HepG2 (cell line): ENCODE measurements around the gene OR8J1. TPM values are rescaled to one million over a fixed set of nuclear protein-coding genes. Genes with fewer than 3 reads are reported as not detected.

ENCODE experiments used
- ATAC-seq: fragments of 200-7000 bp; cut with Tn5 transposase; 3 replicates; pipeline ENCODE4 v1.9.1; 2020; ENCODE audit warnings: mild to moderate bottlenecking, moderate library complexity
- BruUV-seq: library from RNA; stranded (reverse); fragments of 400-500 nt; replicated peaks from 2 replicates; lab custom pipeline; 2021; lab: Mats Ljungman, UMichigan
- CTCF ChIA-PET: fragments of 300-600 bp; formaldehyde crosslinking; extraction: SDS; loops from one replicate; lab custom pipeline; 2021; ENCODE audit warnings: low total read pairs, inconsistent platforms, low intra/inter-chr PET ratio; lab: Yijun Ruan, JAX
- POLR2A ChIA-PET: fragments of 350-600 bp; sonication (Branson Sonifier 250); formaldehyde crosslinking; loops from one replicate; lab custom pipeline; 2020; ENCODE audit warnings: antibody characterized with exemption, inconsistent platforms; lab: Yijun Ruan, JAX
- DNase-seq: peaks from one replicate; pipeline ENCODE4 v3.0.0-alpha.2; 2015; ENCODE audit warnings: low spot score
- FAIRE-seq: peaks from 3 replicates; lab custom pipeline; 2011; peaks lifted over from hg19 to GRCh38; lab: Jason Lieb, UNC
- H2AFZ ChIP-seq: one replicate; pipeline ENCODE4 v1.6.1; 2011; ENCODE audit warnings: low read length, inconsistent platforms
- H3K27ac ChIP-seq: fragments of 300-600 bp; 3 replicates; pipeline ENCODE4 v1.8.0; 2011; ENCODE audit warnings: mixed run types, mild to moderate bottlenecking, mixed read lengths, low read length, inconsistent platforms; ENCODE audit not compliant: insufficient read depth; ENCODE audit errors: extremely low read length
- H3K27me3 ChIP-seq, 2 experiments: fragments of 200-600 bp in 1 of 2; 2 replicates in 1 of 2; 3 replicates in 1 of 2; pipeline versions ENCODE4 v1.6.0 to v1.8.0; 2011; ENCODE audit warnings: low read length in 2 of 2, mild to moderate bottlenecking in 2 of 2, moderate library complexity in 2 of 2, inconsistent platforms in 1 of 2; ENCODE audit not compliant: insufficient read depth in 2 of 2, control insufficient read depth in 1 of 2
- H3K36me3 ChIP-seq, 2 experiments: fragments of 200-600 bp in 1 of 2; replicated peaks in 1 of 2; 2 replicates in 1 of 2; 3 replicates in 1 of 2; pipeline versions ENCODE4 v1.5.1 to v1.8.0; 2011; ENCODE audit warnings: low read length in 2 of 2, inconsistent platforms in 1 of 2; ENCODE audit not compliant: insufficient read depth in 2 of 2, control insufficient read depth in 1 of 2
- H3K4me1 ChIP-seq: 2 replicates; pipeline ENCODE4 v1.5.1; 2012; ENCODE audit warnings: low read length, inconsistent platforms; ENCODE audit not compliant: insufficient read depth
- H3K4me2 ChIP-seq: 2 replicates; pipeline ENCODE4 v1.6.0; 2011; ENCODE audit warnings: low read depth, low read length, inconsistent platforms
- H3K4me3 ChIP-seq, 3 experiments: fragments of 200-600 bp in 1 of 3; sonication (generic), shearing (Covaris generic) in 1 of 3; replicated peaks in 1 of 3; 2 replicates each; pipeline ENCODE4 v1.5.1; 2011 to 2016; ENCODE audit warnings: low read length in 3 of 3, inconsistent platforms in 2 of 3, low read depth in 2 of 3, mild to moderate bottlenecking in 2 of 3, control low read depth in 1 of 3, mixed read lengths in 1 of 3; ENCODE audit not compliant: insufficient read depth in 1 of 3
- H3K79me2 ChIP-seq: one replicate; pipeline ENCODE4 v1.6.1; 2011; ENCODE audit warnings: low read length, inconsistent platforms; ENCODE audit not compliant: insufficient read depth
- H3K9ac ChIP-seq: 2 replicates; pipeline ENCODE4 v1.6.0; 2011; ENCODE audit warnings: mild to moderate bottlenecking, low read depth, low read length, inconsistent platforms; ENCODE audit not compliant: insufficient read depth
- H3K9me3 ChIP-seq: 2 replicates; pipeline ENCODE4 v1.5.1; 2012; ENCODE audit warnings: mild to moderate bottlenecking, low read length
- H4K20me1 ChIP-seq: 2 replicates; pipeline ENCODE4 v1.6.0; 2011; ENCODE audit warnings: inconsistent platforms, mild to moderate bottlenecking, low read length, moderate library complexity; ENCODE audit not compliant: insufficient read depth
- BCL3 ChIP-seq: sonication (generic); formaldehyde crosslinking; IDR thresholded peaks from 2 replicates; pipeline ENCODE4 v1.5.1; 2020; ENCODE audit warnings: mild to moderate bottlenecking, missing genetic modification reagents, moderate library complexity
- ETV6 ChIP-seq: sonication (generic); formaldehyde crosslinking; conservative IDR thresholded peaks from 2 replicates; pipeline ENCODE4 v1.4.0; 2020; ENCODE audit warnings: missing genetic modification reagents
- FOXP4 ChIP-seq: sonication (generic); formaldehyde crosslinking; IDR thresholded peaks from 2 replicates; pipeline ENCODE4 v1.4.0; 2020; ENCODE audit warnings: missing genetic modification reagents
- MAFF ChIP-seq: IDR thresholded peaks from 2 replicates; pipeline ENCODE4 v1.6.1; 2011; ENCODE audit warnings: low read depth, low read length, improper control_type of control experiment
- MAFK ChIP-seq, 2 experiments: IDR thresholded peaks in 1 of 2; conservative IDR thresholded peaks in 1 of 2; 2 replicates each; pipeline ENCODE4 v1.6.1; 2011; ENCODE audit warnings: improper control_type of control experiment in 2 of 2, low read length in 2 of 2
- SETDB1 ChIP-seq: sonication (generic); formaldehyde crosslinking; IDR thresholded peaks from 2 replicates; pipeline ENCODE4 v1.5.1; 2020; ENCODE audit warnings: missing genetic modification reagents, mild to moderate bottlenecking, borderline replicate concordance
- ZNF367 ChIP-seq: sonication (generic); formaldehyde crosslinking; IDR thresholded peaks from 2 replicates; pipeline ENCODE4 v1.4.0; 2020; ENCODE audit warnings: missing genetic modification reagents, borderline replicate concordance
- in situ Hi-C: cut with HindIII; loops from 2 replicates; pipeline ENCODE4 v1.10.0; 2017; ENCODE audit warnings: low pct_unique_long_range_greater_than_20kb; ENCODE audit not compliant: extremely low pct_ligation_motif_present
- intact Hi-C: fragments of 100-400 bp; cut with micrococcal nuclease; formaldehyde crosslinking; loops from one replicate; pipeline ENCODE4 v1.10.0; 2022; ENCODE audit not compliant: unreplicated experiment
- polyA plus RNA-seq, 8 experiments: library from polyadenylated mRNA; depleted of rRNA in 3 of 8; stranded (reverse) in 7 of 8; unstranded in 1 of 8; fragments of >200 nt; fragmentation: Illumina TruSeq in 4 of 8; extraction: Trizol in 4 of 8; gene quantifications; 2 replicates each; pipeline versions ENCODE4 v1.2.1 to v1.2.3, GENCODE V29; 2011 to 2016; ENCODE audit warnings: low read depth in 4 of 8, missing spikeins in 1 of 8, mixed read lengths in 1 of 8; ENCODE audit not compliant: insufficient read depth in 1 of 8
- total RNA-seq, 5 experiments: library from RNA; depleted of rRNA; stranded (reverse); fragments of >200 nt; fragmentation: Illumina TruSeq; extraction: Trizol; gene quantifications; 2 replicates each; pipeline ENCODE4 v1.2.3, GENCODE V29; 2016; ENCODE audit warnings: low read depth in 1 of 5
- TF ChIP-seq, protein P1 (sequence below): sonication (generic); formaldehyde crosslinking; IDR thresholded peaks from 2 replicates; pipeline ENCODE4 v1.9.0; 2021; ENCODE audit warnings: missing genetic modification reagents, mild to moderate bottlenecking, borderline replicate concordance

Gene OR8J1
- total and polyA plus RNA-seq, 2 of the 13 experiments (the other 11 are each of a cell fraction or from before 2014, with no cell fraction given) = not detected

- TF ChIP-seq, protein P1, sequence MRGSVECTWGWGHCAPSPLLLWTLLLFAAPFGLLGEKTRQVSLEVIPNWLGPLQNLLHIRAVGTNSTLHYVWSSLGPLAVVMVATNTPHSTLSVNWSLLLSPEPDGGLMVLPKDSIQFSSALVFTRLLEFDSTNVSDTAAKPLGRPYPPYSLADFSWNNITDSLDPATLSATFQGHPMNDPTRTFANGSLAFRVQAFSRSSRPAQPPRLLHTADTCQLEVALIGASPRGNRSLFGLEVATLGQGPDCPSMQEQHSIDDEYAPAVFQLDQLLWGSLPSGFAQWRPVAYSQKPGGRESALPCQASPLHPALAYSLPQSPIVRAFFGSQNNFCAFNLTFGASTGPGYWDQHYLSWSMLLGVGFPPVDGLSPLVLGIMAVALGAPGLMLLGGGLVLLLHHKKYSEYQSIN = no peak
- TF ChIP-seq BCL3 (CRISPR knock-in tag) = no peak
- no peak for TF ChIP-seq SETDB1 (CRISPR knock-in tag)
- no peak for TF ChIP-seq ZNF367 (CRISPR knock-in tag)
- TF ChIP-seq ETV6 (CRISPR knock-in tag) = no peak
Measured at GRCh38 chr11:56333156-56333555, 20.9 kb upstream of the OR8J1 start (continued).

- ChIA-PET POLR2A (no interaction called here), CTCF (no interaction called here)
- Histone ChIP-seq H3K36me3 (no peaks in the 10 kb centered on the region), H3K9ac (no peak overlapping the region), H3K9me3 (peaks cover 60% of the 10 kb centered on the region), H3K27me3 (no peaks in the 10 kb centered on the region), H3K79me2 (no peaks in the 10 kb centered on the region), H2AFZ (no peak overlapping the region), H3K4me3 (no peak overlapping the region), H3K27ac (no peak overlapping the region), H3K4me2 (no peak overlapping the region), H3K4me1 (no peaks in the 10 kb centered on the region), H4K20me1 (no peaks in the 10 kb centered on the region)
- BruUV-seq = no TSS peak
- DNase-seq (no peak), ATAC-seq (no peak), FAIRE-seq (no peak)
- TF ChIP-seq MAFF = peak; percentile 50; the same call in 1 of the 2 replicates
- no peak for TF ChIP-seq FOXP4
- peak in 1 of 2 experiments; percentile 58; a peak in 2 of 4 replicates for TF ChIP-seq MAFK (conservative IDR thresholded peaks at IDR 0.05 in 1 of 2, IDR thresholded peaks at IDR 0.05 in 1 of 2; ENCODE audit: low read length in 2 of 2)
- intact Hi-C loops = no loop called here
- in situ Hi-C loops = no loop called here
Measured at GRCh38 chr11:56340289-56340688, 13.8 kb upstream of the OR8J1 start.
